Measurements from ENCODE around the gene FGFR1OP2. TPM values are rescaled to one million over a fixed set of nuclear protein-coding genes. Genes with fewer than 3 reads are reported as not detected.

FGFR1OP2 gene
- total RNA-seq, 1 donor: 47.8 TPM

- no peak overlapping the region for H2AFZ ChIP-seq (ENCODE audit: low read length)
- H3K4me3 ChIP-seq (ENCODE audit: insufficient read depth, low read length): no peak overlapping the region
- H3K36me3 ChIP-seq (ENCODE audit: insufficient read depth, low read length): peaks cover 6% of the 10 kb centered on the region
- no peaks in the 10 kb centered on the region for H3K9me3 ChIP-seq (ENCODE audit: low read depth, low read length)
- TF ChIP-seq, protein P1, sequence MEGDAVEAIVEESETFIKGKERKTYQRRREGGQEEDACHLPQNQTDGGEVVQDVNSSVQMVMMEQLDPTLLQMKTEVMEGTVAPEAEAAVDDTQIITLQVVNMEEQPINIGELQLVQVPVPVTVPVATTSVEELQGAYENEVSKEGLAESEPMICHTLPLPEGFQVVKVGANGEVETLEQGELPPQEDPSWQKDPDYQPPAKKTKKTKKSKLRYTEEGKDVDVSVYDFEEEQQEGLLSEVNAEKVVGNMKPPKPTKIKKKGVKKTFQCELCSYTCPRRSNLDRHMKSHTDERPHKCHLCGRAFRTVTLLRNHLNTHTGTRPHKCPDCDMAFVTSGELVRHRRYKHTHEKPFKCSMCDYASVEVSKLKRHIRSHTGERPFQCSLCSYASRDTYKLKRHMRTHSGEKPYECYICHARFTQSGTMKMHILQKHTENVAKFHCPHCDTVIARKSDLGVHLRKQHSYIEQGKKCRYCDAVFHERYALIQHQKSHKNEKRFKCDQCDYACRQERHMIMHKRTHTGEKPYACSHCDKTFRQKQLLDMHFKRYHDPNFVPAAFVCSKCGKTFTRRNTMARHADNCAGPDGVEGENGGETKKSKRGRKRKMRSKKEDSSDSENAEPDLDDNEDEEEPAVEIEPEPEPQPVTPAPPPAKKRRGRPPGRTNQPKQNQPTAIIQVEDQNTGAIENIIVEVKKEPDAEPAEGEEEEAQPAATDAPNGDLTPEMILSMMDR (IDR thresholded peaks at IDR 0.05; ENCODE audit: extremely low read depth, low read depth, low read length): no peak
- no peak for DNase-seq (ENCODE audit: insufficient read length, low spot score, missing footprints)
- peaks cover 20% of the 10 kb centered on the region for H3K79me2 ChIP-seq (ENCODE audit: insufficient read depth, low read length)
- H3K4me1 ChIP-seq (ENCODE audit: insufficient read depth, low read length): peaks cover 3% of the 10 kb centered on the region
- no peak overlapping the region for H3K27ac ChIP-seq (ENCODE audit: low read depth, low read length)
- no peak overlapping the region for H3K4me2 ChIP-seq (ENCODE audit: insufficient read depth, low read length)
- H3K27me3 ChIP-seq (ENCODE audit: insufficient read depth, low read length): no peaks in the 10 kb centered on the region
- H4K20me1 ChIP-seq (ENCODE audit: insufficient read depth, low read length): no peaks in the 10 kb centered on the region
These were observed 62.7 kb downstream of the FGFR1OP2 start for GRCh38 chr12:27000961-27001360.

GRCh38 chr12:27001663-27002062 lies 63.4 kb downstream of the FGFR1OP2 start:
- Histone ChIP-seq H3K4me3 (ENCODE audit: insufficient read depth, low read length) (no peak overlapping the region), H3K27me3 (ENCODE audit: insufficient read depth, low read length) (no peaks in the 10 kb centered on the region), H2AFZ (ENCODE audit: low read length) (no peak overlapping the region), H3K36me3 (ENCODE audit: insufficient read depth, low read length) (peaks cover 6% of the 10 kb centered on the region), H3K79me2 (ENCODE audit: insufficient read depth, low read length) (peaks cover 20% of the 10 kb centered on the region), H3K27ac (ENCODE audit: low read depth, low read length) (no peak overlapping the region), H3K4me1 (ENCODE audit: insufficient read depth, low read length) (peaks cover 3% of the 10 kb centered on the region), H3K9me3 (ENCODE audit: low read depth, low read length) (no peaks in the 10 kb centered on the region), H3K4me2 (ENCODE audit: insufficient read depth, low read length) (no peak overlapping the region), H4K20me1 (ENCODE audit: insufficient read depth, low read length) (no peaks in the 10 kb centered on the region)
- DNase-seq (ENCODE audit: insufficient read length, low spot score, missing footprints): no peak
- TF ChIP-seq, protein P1 (IDR thresholded peaks at IDR 0.05; ENCODE audit: extremely low read depth, low read depth, low read length): no peak

- no peaks in the 10 kb centered on the region for H3K9me3 ChIP-seq (ENCODE audit: low read depth, low read length)
- peaks cover 21% of the 10 kb centered on the region for H3K79me2 ChIP-seq (ENCODE audit: insufficient read depth, low read length)
- peaks cover 3% of the 10 kb centered on the region for H3K4me1 ChIP-seq (ENCODE audit: insufficient read depth, low read length)
- no peak overlapping the region for H3K4me2 ChIP-seq (ENCODE audit: insufficient read depth, low read length)
- H2AFZ ChIP-seq (ENCODE audit: low read length): no peak overlapping the region
- no peak overlapping the region for H3K27ac ChIP-seq (ENCODE audit: low read depth, low read length)
- H3K27me3 ChIP-seq (ENCODE audit: insufficient read depth, low read length): no peaks in the 10 kb centered on the region
- H3K4me3 ChIP-seq (ENCODE audit: insufficient read depth, low read length): no peak overlapping the region
- DNase-seq (ENCODE audit: insufficient read length, low spot score, missing footprints): no peak
- H4K20me1 ChIP-seq (ENCODE audit: insufficient read depth, low read length): no peaks in the 10 kb centered on the region
- peaks cover 4% of the 10 kb centered on the region for H3K36me3 ChIP-seq (ENCODE audit: insufficient read depth, low read length)
- TF ChIP-seq, protein P1 (IDR thresholded peaks at IDR 0.05; ENCODE audit: extremely low read depth, low read depth, low read length): no peak
These were observed 63.9 kb downstream of the FGFR1OP2 start for GRCh38 chr12:27002141-27002540.

- TF ChIP-seq, protein P1 (IDR thresholded peaks at IDR 0.05; ENCODE audit: extremely low read depth, low read depth, low read length): no peak
- Histone ChIP-seq H4K20me1 (ENCODE audit: insufficient read depth, low read length) (no peaks in the 10 kb centered on the region), H3K4me3 (ENCODE audit: insufficient read depth, low read length) (no peak overlapping the region), H3K79me2 (ENCODE audit: insufficient read depth, low read length) (peaks cover 34% of the 10 kb centered on the region), H3K4me2 (ENCODE audit: insufficient read depth, low read length) (no peak overlapping the region), H3K27ac (ENCODE audit: low read depth, low read length) (no peak overlapping the region), H3K9me3 (ENCODE audit: low read depth, low read length) (no peaks in the 10 kb centered on the region), H3K4me1 (ENCODE audit: insufficient read depth, low read length) (peaks cover 3% of the 10 kb centered on the region), H2AFZ (ENCODE audit: low read length) (no peak overlapping the region), H3K27me3 (ENCODE audit: insufficient read depth, low read length) (no peaks in the 10 kb centered on the region), H3K36me3 (ENCODE audit: insufficient read depth, low read length) (peaks cover 2% of the 10 kb centered on the region)
- no peak for DNase-seq (ENCODE audit: insufficient read length, low spot score, missing footprints)
These were observed 65.4 kb downstream of the FGFR1OP2 start for GRCh38 chr12:27003421-27004381.
